GM19452 (cell line): ENCODE measurements around the gene SCFD2.
"Not testable (repeated sequence)": the region's sequence is repeated elsewhere in the genome, so short reads cannot be mapped to it uniquely, and the experiment has no call there.

Experiments
- ATAC-seq: cut with Tn5 transposase; IDR thresholded peaks from one replicate; pipeline ENCODE4 v1.9.1; 2021; ENCODE audit not compliant: unreplicated experiment

SCFD2 gene

DNA sequence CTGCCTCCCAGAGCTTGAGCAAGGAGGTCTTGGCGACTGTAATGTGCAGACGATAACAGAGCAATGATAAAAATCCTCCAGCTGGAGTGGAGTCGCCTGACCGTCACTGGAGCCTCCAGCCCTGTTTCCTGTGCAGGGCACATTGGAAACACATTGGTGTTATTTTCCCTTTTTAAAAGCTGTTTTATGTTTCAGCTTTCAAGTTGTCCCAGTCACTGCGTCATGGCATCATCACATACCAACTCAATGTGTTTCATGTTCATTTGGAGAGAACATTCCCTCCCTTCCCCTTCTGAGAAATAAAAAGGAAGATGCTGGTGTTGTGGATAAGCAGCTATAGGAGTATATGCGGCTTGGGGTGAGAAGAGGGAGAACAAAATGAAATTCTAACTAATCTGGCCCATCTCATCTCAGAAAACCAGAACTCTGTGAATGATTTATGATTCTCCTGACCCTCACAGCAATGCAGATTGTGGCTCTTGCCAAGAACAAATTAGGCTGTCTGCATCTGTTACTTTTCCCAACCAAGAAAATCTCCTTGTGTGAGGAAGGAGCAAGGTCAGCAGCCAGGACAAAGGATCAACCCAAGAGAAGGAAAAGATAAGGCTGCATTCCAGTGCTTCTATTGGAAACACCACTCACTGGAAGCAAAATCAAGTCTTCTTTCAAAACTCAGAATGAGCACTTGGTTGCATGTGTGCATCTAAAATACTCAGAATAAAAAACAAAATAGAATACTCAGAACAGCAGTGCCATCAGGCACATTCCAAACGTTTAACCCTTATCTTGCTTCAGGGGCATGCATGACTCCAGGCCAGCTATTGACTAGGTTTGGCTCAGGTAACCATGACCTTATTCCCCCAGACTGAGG lies 369.4 kb downstream of the SCFD2 start:
- no peak for ATAC-seq

DNA sequence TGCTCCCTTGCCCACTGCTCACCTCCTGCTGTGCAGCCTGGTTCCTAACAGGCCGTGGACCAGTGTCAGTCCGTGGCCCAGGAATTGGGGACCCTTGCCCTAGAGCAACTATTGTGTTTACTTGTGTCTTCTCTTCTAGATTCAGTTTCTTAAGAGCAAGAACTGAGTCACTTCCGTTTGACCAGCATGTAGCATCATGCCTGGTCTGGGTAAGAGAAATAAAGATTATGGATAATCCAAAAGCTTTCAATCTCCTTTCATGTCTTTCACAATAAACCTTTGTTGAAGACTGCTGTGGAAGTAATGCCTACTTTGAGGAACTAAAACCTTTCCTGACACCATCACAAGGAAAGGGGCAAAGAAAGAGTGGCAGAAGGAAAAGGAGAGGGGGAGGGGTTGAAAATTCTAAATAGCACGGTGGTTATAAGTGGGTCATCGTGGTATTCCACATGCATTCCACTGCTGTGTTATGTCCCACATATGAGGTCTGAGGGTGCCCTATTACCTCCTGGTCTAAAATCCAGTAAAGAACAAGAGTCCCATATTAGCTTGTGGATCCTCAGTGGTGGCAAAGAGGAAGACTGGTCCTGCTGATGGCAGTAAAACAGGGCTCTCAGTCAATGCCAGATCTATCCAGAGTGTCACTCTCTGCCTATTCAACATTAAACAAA lies 370.4 kb downstream of the SCFD2 start:
- no peak for ATAC-seq

DNA sequence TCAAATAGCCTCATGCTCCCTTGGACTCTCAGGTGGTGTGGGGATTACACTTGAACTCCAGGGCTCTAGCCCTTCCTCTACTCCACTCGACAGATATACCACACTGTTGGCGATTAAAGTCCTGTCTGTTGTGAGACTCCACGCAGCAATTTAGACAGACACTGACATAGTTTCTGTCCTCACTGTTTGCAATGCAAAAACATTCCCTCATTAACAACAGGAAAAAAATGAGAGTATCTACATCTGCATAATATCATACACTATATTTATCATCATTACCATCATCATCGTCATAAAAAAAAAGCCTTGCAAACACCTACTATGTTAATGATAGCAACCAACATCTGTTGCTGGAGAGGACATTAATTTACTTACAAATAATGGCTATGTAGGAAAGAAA lies 371.3 kb downstream of the SCFD2 start:
- no peak for ATAC-seq

DNA sequence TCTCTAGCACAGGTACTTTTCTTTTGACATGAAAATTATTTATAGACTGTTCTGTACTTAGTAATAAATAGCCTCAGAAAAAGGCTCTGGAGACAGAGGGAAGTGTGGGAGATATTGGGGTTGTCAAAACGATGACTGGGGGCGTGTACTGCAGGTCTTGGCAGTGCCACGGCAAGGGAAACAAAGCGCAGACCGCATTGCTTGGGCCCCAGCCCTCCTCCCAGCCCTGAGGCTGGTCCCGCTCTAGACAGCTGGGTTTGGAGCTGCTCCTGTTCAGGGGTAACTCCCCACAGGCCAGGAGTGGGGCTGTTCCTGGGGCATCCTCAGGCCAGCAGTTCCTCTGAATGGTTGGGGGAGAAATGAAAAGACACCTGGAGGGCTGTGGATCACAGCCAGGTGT lies 372.1 kb downstream of the SCFD2 start:
- ATAC-seq, result no peak

DNA sequence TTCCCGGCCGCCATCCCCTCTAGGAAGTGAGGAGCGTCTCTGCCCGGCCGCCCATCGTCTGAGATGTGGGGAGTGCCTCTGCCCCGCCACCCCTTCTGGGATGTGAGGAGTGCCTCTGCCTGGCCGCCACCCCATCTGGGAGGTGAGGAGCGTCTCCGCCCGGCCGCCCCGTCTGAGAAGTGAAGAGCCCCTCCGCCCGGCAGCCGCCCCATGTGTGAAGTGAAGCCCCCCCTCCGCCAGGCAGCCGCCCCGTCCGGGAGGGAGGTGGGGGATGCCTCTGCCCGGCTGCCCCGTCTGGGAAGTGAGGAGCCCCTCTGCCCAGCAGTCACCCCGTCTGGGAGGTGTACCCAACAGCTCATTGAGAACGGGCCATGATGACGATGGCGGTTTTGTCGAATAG lies 373.3 kb downstream of the SCFD2 start:
- ATAC-seq, result not testable (repeated sequence)

GRCh38 chr4:52991472-52991871 lies 374.4 kb downstream of the SCFD2 start:
- no peak for ATAC-seq

GRCh38 chr4:52990706-52991105 lies 375.2 kb downstream of the SCFD2 start:
- ATAC-seq, result no peak

- no peak for ATAC-seq
These were observed 376.0 kb downstream of the SCFD2 start for GRCh38 chr4:52989865-52990264.

GRCh38 chr4:52987392-52988056 lies 378.3 kb downstream of the SCFD2 start:
- no peak for ATAC-seq

DNA sequence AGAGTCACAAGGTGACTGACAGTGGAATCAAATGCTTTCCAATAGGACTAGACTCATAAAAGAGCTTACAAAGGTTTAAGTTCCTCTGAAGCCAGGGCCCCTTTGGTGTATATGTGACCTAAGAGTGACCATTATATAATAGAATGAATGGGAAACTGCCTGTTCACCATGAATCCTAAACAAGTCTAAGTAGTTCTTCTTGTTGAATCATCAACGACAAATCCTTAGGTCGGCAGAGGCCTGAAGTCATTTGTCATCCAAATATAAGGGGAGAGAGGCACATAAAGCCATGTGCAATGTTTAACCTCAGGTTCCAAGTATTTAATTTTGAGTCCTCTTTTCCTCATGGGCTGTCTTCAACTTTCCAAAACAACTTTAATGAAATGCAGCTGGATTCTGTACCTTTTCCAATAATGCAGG lies 381.4 kb downstream of the SCFD2 start:
- no peak for ATAC-seq

GRCh38 chr4:52983563-52984303 lies 382.1 kb downstream of the SCFD2 start:
- ATAC-seq, result no peak

GRCh38 chr4:52982946-52983340 lies 382.9 kb downstream of the SCFD2 start:
- ATAC-seq, result no peak

- no peak for ATAC-seq
These were observed 383.5 kb downstream of the SCFD2 start for GRCh38 chr4:52982255-52982945.

DNA sequence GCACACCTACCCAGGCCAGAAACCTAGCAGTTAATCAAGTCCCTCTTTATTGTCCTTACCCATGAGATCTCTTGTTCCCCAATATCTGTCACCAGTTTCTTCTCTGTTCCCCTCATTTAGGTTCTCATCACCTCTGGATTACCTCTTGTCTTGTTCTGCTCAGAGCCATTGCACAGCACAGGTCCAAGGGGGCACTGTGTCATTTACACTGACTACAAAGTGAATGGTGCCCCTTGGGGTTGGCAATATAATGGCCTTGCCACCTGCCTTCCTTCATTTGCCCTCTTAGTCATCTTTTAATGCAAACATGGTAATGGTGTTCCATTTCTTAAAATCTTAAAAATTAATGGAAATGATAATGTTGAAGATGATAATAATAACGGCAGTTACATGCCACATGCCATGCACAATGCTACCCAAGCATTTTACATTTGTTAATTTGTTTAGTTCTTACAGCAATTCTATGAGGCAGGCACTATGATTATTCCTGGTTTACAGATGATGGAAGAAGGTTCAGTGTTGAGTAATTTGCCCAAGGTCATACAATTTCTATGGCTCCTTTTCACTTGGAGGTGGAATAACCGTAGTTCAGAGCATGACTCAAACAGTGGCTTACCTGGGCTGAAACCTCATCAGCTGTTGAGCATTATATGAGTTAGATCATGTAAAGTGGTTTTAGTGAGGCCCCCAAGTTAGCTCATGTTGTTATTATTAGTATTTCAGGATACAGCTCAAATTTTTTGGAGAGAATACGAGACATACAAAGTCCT lies 385.9 kb downstream of the SCFD2 start:
- ATAC-seq, result no peak

DNA sequence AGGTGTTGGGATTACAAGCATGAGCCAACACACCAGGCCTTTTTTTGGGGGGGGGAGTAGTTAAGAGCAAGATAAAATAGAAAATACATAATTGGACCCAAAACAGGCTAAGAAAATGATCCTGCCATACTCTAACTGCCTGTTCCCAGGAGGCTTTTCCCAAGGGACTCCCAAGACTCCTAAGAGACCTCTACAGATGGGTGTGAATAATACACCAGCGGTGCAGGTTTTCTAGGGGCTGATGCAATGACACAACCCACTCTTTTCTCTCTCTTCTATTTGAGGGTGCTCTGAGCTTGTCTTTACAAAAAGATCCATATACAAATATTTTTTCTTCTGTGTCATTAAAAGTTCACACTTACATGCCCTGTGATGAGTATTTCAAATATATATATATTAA lies 386.8 kb downstream of the SCFD2 start:
- ATAC-seq, result no peak

- ATAC-seq, result no peak
These were observed 388.6 kb downstream of the SCFD2 start for GRCh38 chr4:52977252-52977651.

GRCh38 chr4:52976523-52977230 lies 389.2 kb downstream of the SCFD2 start:
- ATAC-seq, result no peak

- no peak for ATAC-seq
These were observed 397.2 kb downstream of the SCFD2 start for GRCh38 chr4:52968691-52969090.

- ATAC-seq, result no peak
These were observed 397.6 kb downstream of the SCFD2 start for GRCh38 chr4:52968241-52968640.
